Measurements from ENCODE around the gene KRT1. TPM values are rescaled to one million over a fixed set of nuclear protein-coding genes. Genes with fewer than 3 reads are reported as not detected.
"Not testable (repeated sequence)": the region's sequence is repeated elsewhere in the genome, so short reads cannot be mapped to it uniquely, and the experiment has no call there.

KRT1 gene
- polyA plus RNA-seq, 2 of the 4 experiments (the other 2 are of a cell fraction): not detected

DNA sequence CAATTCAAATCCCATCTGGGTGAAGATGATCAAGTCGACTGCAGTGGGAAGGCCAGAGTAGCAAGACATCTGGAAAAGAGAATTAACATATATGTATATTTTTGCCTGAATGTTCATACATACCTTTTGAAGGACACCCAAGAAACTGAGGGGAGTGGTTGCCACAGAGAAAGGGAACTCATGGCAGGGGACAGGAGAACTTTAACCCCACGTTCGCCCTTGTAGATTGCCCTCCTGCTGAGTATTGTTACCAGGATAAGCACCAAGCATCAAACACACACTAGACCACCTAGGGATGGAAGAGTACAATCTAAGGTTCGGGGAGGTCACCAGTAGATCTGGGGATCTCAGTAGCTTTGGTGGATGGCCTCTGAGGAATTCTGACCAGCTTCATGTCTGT lies 9.7 kb downstream of the KRT1 start:
- 59% methylated on average over 4 of the region's 4 CpGs for WGBS (ENCODE audit: missing lambda C conversion rate)
- ChIA-PET POLR2A (no interaction called here), CTCF (interaction anchor here (1.4 kb wide), 1 partner anchor 12 kb away, joined by 4 read pairs; no protein-coding TSS in a partner anchor)
- no peak for ATAC-seq
- no peak overlapping the region for H3K4me3 ChIP-seq
- no peak overlapping the region for H3K27ac ChIP-seq
- TF ChIP-seq, protein P1, sequence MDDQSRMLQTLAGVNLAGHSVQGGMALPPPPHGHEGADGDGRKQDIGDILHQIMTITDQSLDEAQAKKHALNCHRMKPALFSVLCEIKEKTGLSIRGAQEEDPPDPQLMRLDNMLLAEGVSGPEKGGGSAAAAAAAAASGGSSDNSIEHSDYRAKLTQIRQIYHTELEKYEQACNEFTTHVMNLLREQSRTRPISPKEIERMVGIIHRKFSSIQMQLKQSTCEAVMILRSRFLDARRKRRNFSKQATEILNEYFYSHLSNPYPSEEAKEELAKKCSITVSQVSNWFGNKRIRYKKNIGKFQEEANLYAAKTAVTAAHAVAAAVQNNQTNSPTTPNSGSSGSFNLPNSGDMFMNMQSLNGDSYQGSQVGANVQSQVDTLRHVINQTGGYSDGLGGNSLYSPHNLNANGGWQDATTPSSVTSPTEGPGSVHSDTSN (IDR thresholded peaks at IDR 0.05): no peak
- TF ChIP-seq SMC3 (IDR thresholded peaks at IDR 0.05): no peak
- TF ChIP-seq MAZ (IDR thresholded peaks at IDR 0.05; ENCODE audit: borderline replicate concordance, low read depth, low read length): no peak
- TF ChIP-seq, protein P2, sequence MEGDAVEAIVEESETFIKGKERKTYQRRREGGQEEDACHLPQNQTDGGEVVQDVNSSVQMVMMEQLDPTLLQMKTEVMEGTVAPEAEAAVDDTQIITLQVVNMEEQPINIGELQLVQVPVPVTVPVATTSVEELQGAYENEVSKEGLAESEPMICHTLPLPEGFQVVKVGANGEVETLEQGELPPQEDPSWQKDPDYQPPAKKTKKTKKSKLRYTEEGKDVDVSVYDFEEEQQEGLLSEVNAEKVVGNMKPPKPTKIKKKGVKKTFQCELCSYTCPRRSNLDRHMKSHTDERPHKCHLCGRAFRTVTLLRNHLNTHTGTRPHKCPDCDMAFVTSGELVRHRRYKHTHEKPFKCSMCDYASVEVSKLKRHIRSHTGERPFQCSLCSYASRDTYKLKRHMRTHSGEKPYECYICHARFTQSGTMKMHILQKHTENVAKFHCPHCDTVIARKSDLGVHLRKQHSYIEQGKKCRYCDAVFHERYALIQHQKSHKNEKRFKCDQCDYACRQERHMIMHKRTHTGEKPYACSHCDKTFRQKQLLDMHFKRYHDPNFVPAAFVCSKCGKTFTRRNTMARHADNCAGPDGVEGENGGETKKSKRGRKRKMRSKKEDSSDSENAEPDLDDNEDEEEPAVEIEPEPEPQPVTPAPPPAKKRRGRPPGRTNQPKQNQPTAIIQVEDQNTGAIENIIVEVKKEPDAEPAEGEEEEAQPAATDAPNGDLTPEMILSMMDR (IDR thresholded peaks at IDR 0.05): no peak
- TF ChIP-seq BHLHE40 (IDR thresholded peaks at IDR 0.05; ENCODE audit: low read depth, low read length): no peak
- no peak for TF ChIP-seq RAD21 (conservative IDR thresholded peaks at IDR 0.05 in 1 of 2, IDR thresholded peaks at IDR 0.05 in 1 of 2)
- TF ChIP-seq ZFP36 (IDR thresholded peaks at IDR 0.05; ENCODE audit: borderline replicate concordance, partially characterized antibody): no peak
- TF ChIP-seq, protein P3, sequence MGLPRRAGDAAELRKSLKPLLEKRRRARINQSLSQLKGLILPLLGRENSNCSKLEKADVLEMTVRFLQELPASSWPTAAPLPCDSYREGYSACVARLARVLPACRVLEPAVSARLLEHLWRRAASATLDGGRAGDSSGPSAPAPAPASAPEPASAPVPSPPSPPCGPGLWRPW (IDR thresholded peaks at IDR 0.05): no peak
- no peak overlapping the region for H3K4me2 ChIP-seq
- no peak for DNase-seq (ENCODE audit: low read depth in 1 of 2, low spot score in 1 of 2)
- no peak for FAIRE-seq
- H3K4me1 ChIP-seq: no peaks in the 10 kb centered on the region; the same call in 2 of the 3 replicates
- H3K9me3 ChIP-seq: no peaks in the 10 kb centered on the region

DNA sequence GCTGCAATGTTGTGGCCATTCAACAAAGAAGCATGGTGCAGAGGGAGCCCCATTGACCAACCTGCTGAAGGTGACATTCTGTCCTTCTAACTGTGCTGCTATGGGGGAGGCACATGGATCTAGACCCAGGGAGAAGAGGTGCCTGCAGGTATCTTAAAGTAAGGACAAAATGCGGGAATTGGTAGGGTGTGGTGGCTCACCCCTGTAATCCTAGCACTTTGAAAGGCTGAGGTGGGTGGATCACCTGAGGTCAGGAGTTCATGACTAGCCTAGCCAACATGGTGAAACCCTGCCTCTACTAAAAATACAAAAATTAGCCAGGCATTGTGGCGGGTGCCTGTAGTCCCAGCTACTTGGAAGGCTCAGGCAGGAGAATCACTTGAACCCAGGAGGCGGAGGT lies 10.3 kb downstream of the KRT1 start:
- CTCF ChIA-PET: interaction anchor here (1.4 kb wide), 1 partner anchor 13 kb away, joined by 4 read pairs; no protein-coding TSS in a partner anchor
- POLR2A ChIA-PET; DNase-seq (ENCODE audit: low read depth in 1 of 2, low spot score in 1 of 2); H3K4me2 ChIP-seq; FAIRE-seq; H3K4me3 ChIP-seq; H3K9me3 ChIP-seq; ATAC-seq; H3K27ac ChIP-seq; H3K4me1 ChIP-seq: not testable (repeated sequence)
- WGBS (ENCODE audit: missing lambda C conversion rate): 93% methylated on average over 3 of the region's 3 CpGs

DNA sequence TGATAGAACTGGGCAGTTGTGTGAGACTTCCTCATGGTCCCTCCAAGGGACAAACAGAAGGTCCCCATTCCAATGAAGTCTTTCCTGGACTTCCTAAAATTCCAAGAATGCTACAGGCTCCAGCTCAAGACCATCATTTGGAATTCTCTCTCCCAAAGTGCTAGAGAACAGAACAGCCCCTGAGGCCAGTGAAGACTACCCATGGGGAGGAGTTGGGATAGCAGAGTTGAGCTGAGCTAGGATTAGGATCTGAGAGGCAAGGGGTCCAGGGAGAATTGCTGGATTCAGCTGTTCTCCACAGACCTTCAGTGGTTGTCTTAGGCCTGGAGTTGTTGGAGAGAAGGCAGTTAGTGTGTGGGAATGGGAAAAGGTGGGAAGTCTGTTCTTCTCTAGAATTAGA lies 10.8 kb downstream of the KRT1 start:
- H3K27ac ChIP-seq: no peak overlapping the region
- no peak for TF ChIP-seq MAFK (IDR thresholded peaks at IDR 0.05; ENCODE audit: partially characterized antibody)
- no peak for TF ChIP-seq HOXB5 (CRISPR knock-in tag; IDR thresholded peaks at IDR 0.05)
- no peak for TF ChIP-seq MYC (IDR thresholded peaks at IDR 0.05; ENCODE audit: borderline replicate concordance, low read length)
- no peak for TF ChIP-seq POLR2A (IDR thresholded peaks at IDR 0.05; ENCODE audit: low read length)
- no peak for TF ChIP-seq RCOR1 (IDR thresholded peaks at IDR 0.05; ENCODE audit: low read depth, low read length)
- no peak for TF ChIP-seq GATA3 (IDR thresholded peaks at IDR 0.05; ENCODE audit: borderline replicate concordance)
- TF ChIP-seq HEYL (CRISPR knock-in tag; IDR thresholded peaks at IDR 0.05): no peak
- TF ChIP-seq, protein P4, sequence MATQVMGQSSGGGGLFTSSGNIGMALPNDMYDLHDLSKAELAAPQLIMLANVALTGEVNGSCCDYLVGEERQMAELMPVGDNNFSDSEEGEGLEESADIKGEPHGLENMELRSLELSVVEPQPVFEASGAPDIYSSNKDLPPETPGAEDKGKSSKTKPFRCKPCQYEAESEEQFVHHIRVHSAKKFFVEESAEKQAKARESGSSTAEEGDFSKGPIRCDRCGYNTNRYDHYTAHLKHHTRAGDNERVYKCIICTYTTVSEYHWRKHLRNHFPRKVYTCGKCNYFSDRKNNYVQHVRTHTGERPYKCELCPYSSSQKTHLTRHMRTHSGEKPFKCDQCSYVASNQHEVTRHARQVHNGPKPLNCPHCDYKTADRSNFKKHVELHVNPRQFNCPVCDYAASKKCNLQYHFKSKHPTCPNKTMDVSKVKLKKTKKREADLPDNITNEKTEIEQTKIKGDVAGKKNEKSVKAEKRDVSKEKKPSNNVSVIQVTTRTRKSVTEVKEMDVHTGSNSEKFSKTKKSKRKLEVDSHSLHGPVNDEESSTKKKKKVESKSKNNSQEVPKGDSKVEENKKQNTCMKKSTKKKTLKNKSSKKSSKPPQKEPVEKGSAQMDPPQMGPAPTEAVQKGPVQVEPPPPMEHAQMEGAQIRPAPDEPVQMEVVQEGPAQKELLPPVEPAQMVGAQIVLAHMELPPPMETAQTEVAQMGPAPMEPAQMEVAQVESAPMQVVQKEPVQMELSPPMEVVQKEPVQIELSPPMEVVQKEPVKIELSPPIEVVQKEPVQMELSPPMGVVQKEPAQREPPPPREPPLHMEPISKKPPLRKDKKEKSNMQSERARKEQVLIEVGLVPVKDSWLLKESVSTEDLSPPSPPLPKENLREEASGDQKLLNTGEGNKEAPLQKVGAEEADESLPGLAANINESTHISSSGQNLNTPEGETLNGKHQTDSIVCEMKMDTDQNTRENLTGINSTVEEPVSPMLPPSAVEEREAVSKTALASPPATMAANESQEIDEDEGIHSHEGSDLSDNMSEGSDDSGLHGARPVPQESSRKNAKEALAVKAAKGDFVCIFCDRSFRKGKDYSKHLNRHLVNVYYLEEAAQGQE (IDR thresholded peaks at IDR 0.05): no peak
- TF ChIP-seq, protein P5, sequence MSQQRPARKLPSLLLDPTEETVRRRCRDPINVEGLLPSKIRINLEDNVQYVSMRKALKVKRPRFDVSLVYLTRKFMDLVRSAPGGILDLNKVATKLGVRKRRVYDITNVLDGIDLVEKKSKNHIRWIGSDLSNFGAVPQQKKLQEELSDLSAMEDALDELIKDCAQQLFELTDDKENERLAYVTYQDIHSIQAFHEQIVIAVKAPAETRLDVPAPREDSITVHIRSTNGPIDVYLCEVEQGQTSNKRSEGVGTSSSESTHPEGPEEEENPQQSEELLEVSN (IDR thresholded peaks at IDR 0.05; ENCODE audit: borderline replicate concordance, low read depth): no peak
- TF ChIP-seq, protein P6, sequence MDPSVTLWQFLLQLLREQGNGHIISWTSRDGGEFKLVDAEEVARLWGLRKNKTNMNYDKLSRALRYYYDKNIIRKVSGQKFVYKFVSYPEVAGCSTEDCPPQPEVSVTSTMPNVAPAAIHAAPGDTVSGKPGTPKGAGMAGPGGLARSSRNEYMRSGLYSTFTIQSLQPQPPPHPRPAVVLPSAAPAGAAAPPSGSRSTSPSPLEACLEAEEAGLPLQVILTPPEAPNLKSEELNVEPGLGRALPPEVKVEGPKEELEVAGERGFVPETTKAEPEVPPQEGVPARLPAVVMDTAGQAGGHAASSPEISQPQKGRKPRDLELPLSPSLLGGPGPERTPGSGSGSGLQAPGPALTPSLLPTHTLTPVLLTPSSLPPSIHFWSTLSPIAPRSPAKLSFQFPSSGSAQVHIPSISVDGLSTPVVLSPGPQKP (IDR thresholded peaks at IDR 0.05; ENCODE audit: low read depth, low read length): no peak
- no peak for TF ChIP-seq NPAS2 (CRISPR knock-in tag; IDR thresholded peaks at IDR 0.05; ENCODE audit: borderline replicate concordance)
- no peak for TF ChIP-seq RNF2 (IDR thresholded peaks at IDR 0.05; ENCODE audit: borderline replicate concordance, low read depth)
- no peak for TF ChIP-seq HDAC2 (IDR thresholded peaks at IDR 0.05)
- no peak for TF ChIP-seq ZNF302 (CRISPR knock-in tag; IDR thresholded peaks at IDR 0.05)
- TF ChIP-seq ZC3H11A (IDR thresholded peaks at IDR 0.05): no peak
- no peak for TF ChIP-seq BHLHE40 (IDR thresholded peaks at IDR 0.05; ENCODE audit: low read depth, low read length)
- no peak for TF ChIP-seq HOXB13 (CRISPR knock-in tag; IDR thresholded peaks at IDR 0.05; ENCODE audit: low read depth)
- no peak for TF ChIP-seq EP300 (IDR thresholded peaks at IDR 0.05)
- TF ChIP-seq ZFP36 (IDR thresholded peaks at IDR 0.05; ENCODE audit: borderline replicate concordance, partially characterized antibody): no peak
- H3K4me1 ChIP-seq: no peaks in the 10 kb centered on the region; the same call in 2 of the 3 replicates
- H3K4me3 ChIP-seq: no peak overlapping the region
- no peaks in the 10 kb centered on the region for H3K9me3 ChIP-seq
- CTCF ChIA-PET: no interaction called here
- POLR2A ChIA-PET: no interaction called here
- no peak for FAIRE-seq
- H3K4me2 ChIP-seq: no peak overlapping the region
- ATAC-seq: no peak
- no peak for DNase-seq (ENCODE audit: low read depth in 1 of 2, low spot score in 1 of 2)
